HL-60 (cell line): ENCODE measurements around the gene NARS2.

ENCODE experiments used
- DNase-seq, 2 experiments: peaks; one replicate each; pipeline ENCODE4 v3.0.0-alpha.2; 2010 to 2020; ENCODE audit warnings: low read depth in 1 of 2, low spot score in 1 of 2
- H3K27ac ChIP-seq: fragments of 250-450 bp; sonication (Bioruptor Pico); replicated peaks from 2 replicates; pipeline ENCODE4 v1.5.1; 2020; ENCODE audit warnings: mild to moderate bottlenecking, moderate library complexity
- H3K27me3 ChIP-seq: fragments of 250-450 bp; sonication (Bioruptor Pico); 2 replicates; pipeline ENCODE4 v1.5.1; 2021; ENCODE audit warnings: mild to moderate bottlenecking, moderate library complexity; ENCODE audit not compliant: insufficient read depth, poor library complexity, severe bottlenecking
- H3K4me3 ChIP-seq: replicated peaks from 2 replicates; pipeline ENCODE4 v1.5.1; 2011; ENCODE audit warnings: mild to moderate bottlenecking, control low read depth, low read length; ENCODE audit not compliant: insufficient read depth
- CTCF ChIP-seq: IDR thresholded peaks from one replicate; pipeline ENCODE4 v1.5.1; 2011; ENCODE audit warnings: low read length, control low read depth, inconsistent platforms; ENCODE audit not compliant: insufficient read depth
- GABPA ChIP-seq: IDR thresholded peaks from 2 replicates; pipeline ENCODE4 v1.6.1; 2012; ENCODE audit warnings: low read depth
- POLR2AphosphoS5 ChIP-seq: IDR thresholded peaks from 2 replicates; pipeline ENCODE4 v1.6.1; 2012; ENCODE audit warnings: low read depth
- REST ChIP-seq: IDR thresholded peaks from 2 replicates; pipeline ENCODE4 v1.6.1; 2012; ENCODE audit warnings: low read depth; ENCODE audit not compliant: insufficient replicate concordance
- SPI1 ChIP-seq: IDR thresholded peaks from 2 replicates; pipeline ENCODE4 v1.6.1; 2012; ENCODE audit warnings: low read depth, mild to moderate bottlenecking, borderline replicate concordance

The NARS2 gene

GRCh38 chr11:78457448-78457847, 117.2 kb downstream of the NARS2 start:
- H3K4me3 ChIP-seq, result no peak overlapping the region
- no peak for DNase-seq
- no peaks in the 10 kb centered on the region for H3K27me3 ChIP-seq
- TF ChIP-seq POLR2AphosphoS5, result no peak
- no peak for TF ChIP-seq GABPA
- TF ChIP-seq SPI1, result no peak
- no peak for TF ChIP-seq REST
- no peak for TF ChIP-seq CTCF
- no peak overlapping the region for H3K27ac ChIP-seq

- H3K27ac ChIP-seq, result no peak overlapping the region
- H3K4me3 ChIP-seq, result no peak overlapping the region
- DNase-seq, result no peak
- no peaks in the 10 kb centered on the region for H3K27me3 ChIP-seq
- no peak for TF ChIP-seq SPI1
- TF ChIP-seq REST, result no peak
- no peak for TF ChIP-seq CTCF
- TF ChIP-seq POLR2AphosphoS5, result no peak
- no peak for TF ChIP-seq GABPA
Measured at GRCh38 chr11:78453140-78453935, 121.3 kb downstream of the NARS2 start.

GRCh38 chr11:78451371-78452150, 123.1 kb downstream of the NARS2 start:
- no peak for TF ChIP-seq GABPA
- TF ChIP-seq REST, result no peak
- no peak for TF ChIP-seq CTCF
- TF ChIP-seq POLR2AphosphoS5, result no peak
- TF ChIP-seq SPI1, result no peak
- no peaks in the 10 kb centered on the region for H3K27me3 ChIP-seq
- no peak for DNase-seq
- no peak overlapping the region for H3K27ac ChIP-seq
- H3K4me3 ChIP-seq, result no peak overlapping the region
